ENCODE results near the gene UCN2.

DNA sequence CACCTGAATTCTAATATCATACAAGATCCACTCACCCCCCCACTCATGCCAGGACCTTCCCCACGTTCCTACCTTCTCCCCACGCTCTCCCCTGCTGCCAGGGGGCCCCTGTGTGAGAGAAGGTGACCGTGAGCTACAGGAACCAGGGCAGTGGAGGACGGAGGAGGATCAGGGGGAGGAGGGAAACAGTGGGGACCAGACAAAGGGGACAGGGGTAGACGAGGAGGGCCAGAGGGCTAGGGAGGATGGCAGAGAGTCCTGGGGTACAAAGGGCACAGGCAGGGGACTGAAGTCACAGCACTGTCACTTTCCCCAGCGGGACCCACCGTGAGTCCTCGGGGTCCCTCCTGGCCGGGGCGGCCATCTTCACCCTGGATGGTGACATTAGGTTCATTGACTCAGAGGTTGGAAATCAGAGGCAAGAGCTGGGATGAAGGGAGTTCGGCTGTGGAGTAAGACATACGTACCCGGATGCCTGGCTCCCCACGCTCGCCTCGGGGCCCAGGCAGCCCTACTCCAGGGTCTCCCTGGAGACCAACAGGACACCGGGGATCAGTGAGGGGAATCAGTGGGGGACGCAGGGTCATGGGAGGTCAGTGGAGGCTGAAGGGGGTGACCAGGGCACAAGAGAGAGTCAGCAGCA lies 6.3 kb upstream of the UCN2 start:
- TF ChIP-seq CTCF (IDR thresholded peaks at IDR 0.05) = no peak
- no peak for TF ChIP-seq POLR2A (IDR thresholded peaks at IDR 0.05)

Data from uterus (tissue), 2 donors.